GM19467 (cell line): ENCODE data around the gene CNTN6.

ENCODE experiments used
- ATAC-seq: cut with Tn5 transposase; IDR thresholded peaks from one replicate; pipeline ENCODE4 v1.9.1; 2021; ENCODE audit warnings: mild to moderate bottlenecking, moderate library complexity; ENCODE audit not compliant: unreplicated experiment

The CNTN6 gene

GRCh38 chr3:1092771-1093170 is at the start of gene CNTN6:
Gene CNTN6 (plus strand): TSS chr3:1093024. CDS start chr3:1148009, 54,985 bp downstream.
- ATAC-seq, result no peak

DNA sequence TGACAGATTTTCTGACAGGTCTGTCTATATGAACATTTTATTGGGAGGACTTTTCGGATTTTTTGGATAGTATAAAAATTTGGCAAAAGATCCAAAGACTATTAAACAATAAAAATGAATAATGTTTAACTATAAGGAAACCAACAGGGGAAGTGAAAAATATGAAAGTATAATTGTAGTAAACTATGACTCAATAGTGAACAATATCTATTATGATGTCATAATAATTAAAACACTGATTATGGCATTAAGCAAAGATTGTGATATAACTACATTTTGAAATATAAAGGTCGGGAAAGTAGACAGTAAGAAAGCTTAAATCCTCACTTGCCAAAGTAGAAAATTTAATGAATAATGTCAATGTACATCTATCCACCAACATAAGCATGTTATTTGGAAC is 44.3 kb upstream of the CNTN6 start:
- ATAC-seq, result no peak

DNA sequence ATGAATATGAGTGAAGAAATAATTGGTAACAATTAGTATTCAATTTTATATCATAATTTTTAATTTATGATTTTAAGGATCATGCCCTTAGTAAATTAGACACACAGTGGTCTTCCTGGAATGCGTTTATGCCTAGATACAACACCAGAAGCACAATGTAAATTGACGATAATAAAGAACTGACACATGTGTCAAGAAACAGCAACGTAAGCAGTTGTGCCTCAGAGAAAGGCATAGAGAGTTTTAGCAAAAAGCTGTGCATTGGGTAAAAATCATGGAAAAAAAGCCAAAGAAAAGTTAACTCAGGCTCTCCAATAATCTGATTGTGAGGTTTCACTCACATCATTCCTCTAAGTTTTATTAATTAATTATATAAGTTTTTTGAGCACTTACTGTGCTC is 37.0 kb upstream of the CNTN6 start:
- ATAC-seq, result no peak

DNA sequence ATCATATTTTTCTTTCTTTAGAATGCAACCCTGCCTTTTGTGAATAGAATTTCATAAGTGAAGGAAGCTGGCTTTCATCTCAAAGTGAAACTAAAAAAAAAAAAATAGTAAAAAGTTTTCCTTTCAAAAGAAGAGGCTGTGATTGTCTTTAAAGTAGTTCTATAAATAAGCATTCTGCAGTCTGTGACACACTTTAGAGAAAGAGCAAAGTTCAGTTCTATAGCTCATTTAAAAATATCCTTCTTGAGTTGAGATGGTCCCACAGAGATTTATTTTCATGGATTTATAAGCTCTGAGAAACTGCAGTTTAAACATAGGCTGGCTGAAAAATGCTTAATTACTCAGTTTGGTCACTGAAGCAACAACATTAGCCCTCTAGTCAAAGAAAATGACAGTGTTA is 36.1 kb upstream of the CNTN6 start:
- no peak for ATAC-seq

DNA sequence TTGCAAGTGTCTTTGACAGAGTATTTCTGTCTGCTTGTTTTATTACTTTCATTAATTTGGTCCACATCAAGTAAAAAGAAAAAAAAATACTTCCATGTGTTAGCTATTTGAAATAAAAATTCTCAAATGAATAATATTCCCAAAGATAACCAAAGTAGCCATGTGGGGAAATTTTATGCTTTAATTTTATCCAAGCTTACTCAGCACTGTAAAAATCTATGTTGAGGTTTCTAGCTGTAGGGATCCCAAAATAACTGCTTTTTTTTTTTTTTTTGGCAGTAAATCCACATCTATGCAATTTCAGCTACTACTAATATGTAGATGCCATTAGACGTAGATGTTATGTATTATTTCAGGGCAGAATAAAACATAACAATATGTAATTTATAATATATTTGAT is 35.4 kb upstream of the CNTN6 start:
- no peak for ATAC-seq

DNA sequence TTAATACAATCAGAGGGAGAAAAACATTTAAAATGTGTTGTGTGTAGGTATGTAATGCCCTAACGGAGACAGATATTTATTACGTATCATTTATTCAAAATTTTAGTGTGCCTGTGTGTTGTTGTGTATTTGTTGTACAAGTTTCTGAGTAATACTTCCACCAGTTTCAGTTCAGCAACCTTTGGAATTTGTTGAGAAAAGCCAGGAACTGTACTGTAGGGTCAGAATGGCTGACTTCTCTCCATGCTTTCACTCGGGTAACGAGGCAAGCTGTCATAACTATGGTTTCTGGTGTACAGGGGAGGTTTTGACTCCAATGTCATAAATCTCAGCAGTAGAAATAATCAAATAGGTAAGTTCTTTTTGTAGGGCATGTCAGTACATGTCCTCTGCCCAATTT is 23.8 kb upstream of the CNTN6 start:
- no peak for ATAC-seq

DNA sequence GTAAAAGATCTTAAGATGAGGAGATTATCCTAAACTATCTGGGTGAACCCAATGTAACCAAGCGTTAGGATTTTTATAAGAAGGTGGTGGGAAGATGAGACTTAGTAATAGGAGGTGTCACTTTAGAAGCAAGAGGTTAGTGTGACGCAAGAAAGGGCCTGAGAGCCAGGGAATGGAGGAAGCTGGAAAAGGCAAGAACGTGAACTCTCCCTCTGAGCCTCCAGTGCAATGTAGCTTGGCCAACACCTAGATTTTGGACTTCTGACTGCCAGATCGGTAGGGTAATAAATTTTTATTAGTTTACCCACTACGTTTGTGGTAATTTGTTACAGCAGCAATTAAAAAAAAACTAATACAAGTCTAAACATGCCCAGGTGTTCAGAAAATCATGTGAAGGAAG is 20.8 kb upstream of the CNTN6 start:
- no peak for ATAC-seq

- ATAC-seq, result no peak
These were observed 13.2 kb upstream of the CNTN6 start for GRCh38 chr3:1079662-1080061.

DNA sequence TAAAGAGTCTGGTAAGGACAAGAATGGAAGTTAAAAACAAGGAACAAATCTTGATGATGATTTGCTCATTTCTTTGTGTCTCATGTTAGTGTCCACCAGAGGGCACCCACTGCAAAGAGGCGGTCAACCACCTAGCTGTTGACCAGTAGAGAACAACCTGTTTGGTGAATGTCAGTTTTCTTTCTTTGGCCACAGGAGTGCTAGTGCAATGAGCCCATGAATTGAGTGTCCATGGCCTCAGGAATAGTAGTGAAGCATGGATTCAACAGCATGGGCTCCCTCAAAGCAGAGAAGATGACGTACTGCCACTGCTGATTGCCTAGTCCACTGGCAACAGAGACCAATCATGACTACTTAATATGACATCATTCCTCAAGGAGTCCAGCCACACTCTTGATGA is 10.7 kb upstream of the CNTN6 start:
- ATAC-seq, result no peak

- ATAC-seq, result no peak
These were observed 5.7 kb upstream of the CNTN6 start for GRCh38 chr3:1087066-1087560.

DNA sequence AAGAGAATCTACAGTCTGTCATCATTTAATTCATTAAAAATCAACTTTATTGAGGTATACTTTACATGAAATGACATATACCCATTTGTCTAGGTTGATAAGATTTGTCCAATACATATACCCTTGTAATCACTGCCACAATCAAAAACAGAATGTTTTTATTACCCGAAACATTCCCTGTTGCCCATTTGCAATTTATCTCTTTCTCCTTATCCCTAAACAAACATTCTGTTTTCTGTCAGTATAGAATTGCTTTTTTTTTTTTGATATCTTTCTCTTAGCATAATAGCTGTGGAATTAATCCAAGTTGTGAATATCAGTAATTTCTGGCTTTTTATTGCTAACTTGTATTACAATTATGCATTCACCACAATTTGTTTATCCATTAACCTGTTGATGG is 4.3 kb upstream of the CNTN6 start:
- no peak for ATAC-seq

DNA sequence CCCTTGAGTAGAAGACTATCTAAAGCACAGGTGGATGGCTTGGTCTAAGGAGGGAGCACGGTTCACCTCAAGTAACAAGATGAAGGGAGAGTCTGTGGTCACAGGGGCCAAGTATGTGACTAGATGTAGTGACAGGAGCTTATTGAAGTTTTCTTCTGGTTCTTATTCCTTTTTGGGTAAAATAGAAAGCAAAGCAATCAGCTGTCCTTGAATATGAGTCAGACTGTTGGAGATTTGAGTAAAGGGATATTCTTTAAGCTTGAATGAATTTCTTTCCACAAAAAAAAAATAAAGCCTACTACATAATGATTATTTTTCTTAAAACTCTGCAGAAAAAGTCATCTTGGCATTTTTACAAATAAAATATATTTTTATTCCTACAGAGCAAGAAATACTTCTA is 1.5 kb upstream of the CNTN6 start:
- no peak for ATAC-seq

DNA sequence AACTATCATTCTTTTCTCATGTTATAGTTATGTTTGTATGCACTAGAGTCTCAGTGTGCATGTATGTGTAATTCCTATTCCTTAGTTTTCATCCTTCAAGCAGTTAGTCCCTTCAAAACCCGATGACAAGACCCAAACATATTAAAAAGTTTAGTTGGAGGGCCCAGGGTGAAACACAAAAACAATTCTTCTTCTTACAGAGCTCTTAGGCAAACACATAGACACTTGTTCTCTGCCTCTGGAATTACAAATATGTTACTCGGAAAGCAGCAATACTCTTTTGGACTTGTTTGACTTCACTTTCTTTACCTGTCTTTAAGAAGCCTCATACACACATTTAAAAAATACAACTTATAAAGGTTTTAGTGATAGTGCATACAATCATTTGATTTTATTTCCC is 763 bp upstream of the CNTN6 start:
- no peak for ATAC-seq

- no peak for ATAC-seq
These were observed 393 bp downstream of the CNTN6 start for GRCh38 chr3:1093217-1093616.

GRCh38 chr3:1103525-1103924 is 10.7 kb downstream of the CNTN6 start:
- ATAC-seq, result no peak

DNA sequence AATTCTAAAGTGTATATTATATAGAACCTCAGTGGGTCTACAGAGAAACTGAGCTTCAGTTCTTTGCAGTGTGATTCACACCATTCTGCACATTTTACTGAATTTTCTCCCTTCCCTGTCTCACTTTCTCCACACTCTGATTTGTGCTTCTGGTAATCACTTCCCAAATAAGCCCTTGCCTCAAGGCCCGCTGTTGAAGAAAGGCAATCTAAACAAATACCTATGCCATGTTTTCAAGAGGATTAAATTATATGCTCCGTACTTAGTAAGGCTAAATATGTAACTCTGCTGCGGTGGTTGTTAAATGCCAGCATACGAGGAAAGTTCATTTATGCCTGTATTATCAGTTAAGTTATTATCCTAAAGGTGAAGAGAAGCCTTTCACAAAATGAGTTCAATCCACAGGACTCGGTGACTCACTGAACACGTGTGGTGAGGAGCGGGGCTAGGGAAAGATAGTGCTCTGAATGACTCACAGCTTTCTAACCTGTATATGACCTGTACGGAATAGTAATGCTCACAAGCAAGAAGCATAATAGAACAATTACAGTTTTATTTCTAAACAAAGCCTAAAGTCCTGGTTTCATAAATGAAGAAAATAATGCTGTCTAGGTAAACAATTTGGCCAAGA is 25.1 kb downstream of the CNTN6 start:
- no peak for ATAC-seq

DNA sequence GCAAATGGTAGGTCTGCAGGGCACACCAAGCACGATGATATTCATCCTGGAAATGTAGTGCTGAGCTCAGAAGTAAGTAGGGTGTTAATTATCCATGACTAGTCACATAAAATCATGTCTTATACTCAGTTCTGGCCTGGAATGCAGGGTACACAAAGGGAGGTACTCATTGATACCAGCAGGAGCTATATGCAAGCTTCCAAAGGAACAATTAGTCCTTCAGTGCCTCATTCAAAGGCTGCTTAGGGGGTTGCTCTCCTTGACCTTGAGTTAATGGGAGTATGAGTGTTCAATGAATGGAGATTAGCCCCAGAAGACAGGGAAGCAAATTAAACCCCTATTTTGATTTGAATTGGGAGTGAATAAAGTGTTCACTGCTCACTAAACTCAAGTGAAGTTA is 38.3 kb downstream of the CNTN6 start:
- no peak for ATAC-seq

- no peak for ATAC-seq
These were observed 42.4 kb downstream of the CNTN6 start for GRCh38 chr3:1135194-1135593.

DNA sequence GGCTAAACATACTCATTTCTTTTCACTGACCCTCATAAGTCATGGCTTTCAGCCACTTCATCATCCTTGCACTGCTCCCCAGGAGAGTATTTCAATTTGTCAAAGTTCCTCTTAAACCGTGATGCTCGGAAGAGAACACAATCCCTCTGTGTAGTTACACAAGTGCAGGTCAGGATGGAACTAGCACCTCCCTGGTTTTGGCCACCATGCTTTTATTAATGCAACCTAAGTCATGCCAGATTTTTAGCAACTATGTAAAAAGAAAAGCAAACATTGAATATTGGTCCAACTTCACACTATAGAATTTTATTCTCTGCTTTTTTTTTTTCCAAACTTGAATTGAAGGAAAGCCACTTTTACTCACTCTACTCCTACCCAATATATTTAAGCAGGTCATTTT is 45.2 kb downstream of the CNTN6 start:
- no peak for ATAC-seq

- no peak for ATAC-seq
These were observed 46.2 kb downstream of the CNTN6 start for GRCh38 chr3:1139071-1139470.

DNA sequence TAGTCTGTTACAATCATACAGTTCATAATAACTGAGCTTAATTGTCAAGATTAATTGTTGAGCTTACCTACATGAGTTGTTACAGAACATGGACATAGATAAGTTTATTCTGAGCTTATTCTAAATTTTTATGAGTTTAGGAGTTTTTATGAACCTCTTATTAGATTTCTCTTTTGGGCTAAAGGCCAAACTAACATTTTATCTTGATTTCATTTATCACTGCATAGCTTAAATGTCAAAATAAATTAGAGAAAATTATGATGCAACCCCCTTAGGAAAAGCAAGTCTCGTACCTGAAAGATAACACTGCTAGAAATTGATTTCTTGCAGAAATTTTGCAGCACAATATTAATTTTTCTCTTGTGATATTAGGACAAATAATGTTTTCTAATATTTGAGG is 54.5 kb downstream of the CNTN6 start:
- ATAC-seq, result no peak

- no peak for ATAC-seq
These were observed 55.0 kb downstream of the CNTN6 start for GRCh38 chr3:1147819-1148218.

- no peak for ATAC-seq
These were observed 71.3 kb downstream of the CNTN6 start for GRCh38 chr3:1164101-1164500.
